Frontal cortex (tissue), 4 donors: ENCODE data around the gene PSMA5. TPM values are rescaled to one million over a fixed set of nuclear protein-coding genes. Genes with fewer than 3 reads are reported as not detected.
"Not testable (repeated sequence)": the region's sequence is repeated elsewhere in the genome, so short reads cannot be mapped to it uniquely, and the experiment has no call there.

Experiments used
- DNase-seq, 2 donors: peaks; one replicate each; pipeline ENCODE4 v3.0.0; 2012; ENCODE audit warnings: low spot score in 2 of 2
- FAIRE-seq: peaks from 2 replicates; lab custom pipeline; 2012; peaks lifted over from hg19 to GRCh38; lab: Jason Lieb, UNC
- total RNA-seq: library from RNA; depleted of rRNA; stranded (reverse); fragments of >200 nt; gene quantifications from one replicate; pipeline ENCODE4 v1.2.3, GENCODE V29; 2014
- donor health status: control.
- donor health status: control.
- donor health status: control.

Gene PSMA5
- total RNA-seq, 1 donor from 2014 or later: 35.1 TPM

GRCh38 chr1:109394591-109395281 is 31.5 kb downstream of the PSMA5 start:
- DNase-seq: no peak
- no peak for FAIRE-seq

DNA sequence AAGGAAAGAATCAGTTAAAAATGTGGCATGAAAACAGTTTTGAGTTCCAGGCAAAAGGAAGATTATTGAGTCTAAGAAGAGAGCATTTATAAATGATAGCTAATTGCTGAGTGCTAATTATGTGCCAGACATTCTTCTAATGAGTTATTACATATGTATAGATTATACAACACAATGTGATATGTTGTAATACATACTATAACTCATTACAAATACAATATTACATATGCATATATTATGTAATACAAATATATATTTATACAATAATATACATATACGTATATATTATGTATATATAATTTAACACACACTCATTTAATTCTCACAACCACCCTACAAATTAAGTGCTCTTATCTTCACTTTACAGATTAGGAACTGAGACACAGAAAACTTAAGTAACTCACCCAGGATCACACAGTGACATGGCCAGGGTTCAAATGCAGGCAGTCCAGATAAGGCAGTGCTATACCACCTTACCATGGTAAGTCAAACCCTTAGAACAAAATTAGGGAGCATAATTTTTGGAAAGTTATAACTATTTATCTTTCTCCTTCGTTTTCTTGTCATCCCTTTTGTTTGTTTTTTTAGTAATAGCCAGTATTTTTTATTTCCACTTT is 32.5 kb downstream of the PSMA5 start:
- no peak for DNase-seq
- FAIRE-seq: no peak

DNA sequence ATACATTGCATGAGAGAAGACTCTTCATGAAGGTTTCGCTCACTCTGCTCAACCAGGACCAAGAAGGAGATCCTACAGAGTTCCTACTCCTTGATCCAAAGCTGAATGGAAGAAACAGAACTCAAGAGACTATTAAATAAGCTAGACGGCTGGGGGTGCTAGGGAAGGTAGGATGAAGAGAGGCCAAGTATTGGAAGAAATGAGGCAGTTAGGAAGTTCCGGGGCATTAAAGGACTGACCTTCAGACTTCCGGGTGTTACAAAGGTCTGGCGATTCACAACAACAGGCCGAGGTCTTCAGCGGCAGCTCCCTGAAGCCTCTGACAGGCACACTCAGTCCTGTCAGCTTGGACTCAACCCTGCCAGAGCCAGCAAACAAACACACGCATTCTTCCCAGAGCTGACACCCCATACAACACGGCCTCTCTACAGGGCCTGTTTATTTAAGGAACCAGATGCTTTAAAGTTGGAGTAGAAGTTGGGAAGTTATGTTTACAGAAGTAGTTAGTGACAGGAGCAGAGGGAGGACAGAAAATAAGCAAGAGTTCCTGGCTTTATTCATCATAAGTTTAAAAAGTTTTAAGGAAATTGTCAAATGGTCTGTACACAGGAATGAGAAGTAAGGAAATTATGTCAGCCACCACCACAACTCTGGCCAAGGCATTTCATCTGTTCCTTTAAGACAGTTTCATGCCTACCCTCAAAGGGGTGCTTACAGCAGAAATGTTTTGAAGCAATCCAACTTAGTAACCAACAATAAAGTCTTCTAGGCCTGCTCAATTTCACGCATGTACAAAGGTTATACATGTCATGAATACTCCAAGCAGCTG is 33.2 kb downstream of the PSMA5 start:
- DNase-seq (peak; percentile 48 to 53), FAIRE-seq (no peak)

DNA sequence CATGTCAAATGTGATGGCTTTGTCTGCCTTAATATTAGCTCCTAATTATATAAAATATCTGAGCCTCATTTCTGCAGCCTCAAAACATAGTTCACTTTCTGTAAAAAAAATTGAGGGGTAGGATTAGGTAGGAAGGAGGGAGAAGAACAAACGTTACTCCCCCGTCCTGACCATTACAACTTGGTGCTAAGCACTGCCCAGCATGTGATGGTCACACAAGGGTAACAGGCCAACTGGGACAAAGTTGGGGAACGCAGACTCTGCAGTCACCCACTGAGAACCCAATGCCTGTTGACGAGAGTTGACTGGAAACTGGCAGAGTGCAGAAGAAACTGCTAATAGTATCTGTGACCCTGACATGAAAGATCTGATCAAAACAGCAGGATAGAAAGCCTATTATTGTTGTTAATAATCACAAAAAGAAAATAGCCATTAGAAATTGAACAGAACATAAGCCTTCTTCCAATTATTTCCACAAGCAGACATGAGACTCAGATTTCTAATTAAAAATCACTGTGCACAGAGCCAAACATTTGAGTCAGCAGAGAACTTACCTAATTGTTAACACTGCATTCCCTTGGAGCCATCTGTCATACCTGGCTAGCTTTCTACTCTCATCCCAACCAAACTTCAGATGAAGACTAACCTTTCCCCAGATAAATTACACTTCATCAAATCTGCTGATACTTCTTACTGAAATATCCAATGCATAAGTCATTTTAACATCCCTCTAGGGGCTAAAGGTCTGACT is 34.0 kb downstream of the PSMA5 start:
- no peak for FAIRE-seq
- DNase-seq: no peak

- no peak for FAIRE-seq
- no peak for DNase-seq
These were observed 34.6 kb downstream of the PSMA5 start for GRCh38 chr1:109391626-109392025.

- DNase-seq (no peak), FAIRE-seq (no peak)
These were observed 35.1 kb downstream of the PSMA5 start for GRCh38 chr1:109391157-109391556.

GRCh38 chr1:109389638-109390341 is 36.5 kb downstream of the PSMA5 start:
- DNase-seq (no peak), FAIRE-seq (no peak)

- no peak for FAIRE-seq
- no peak for DNase-seq
These were observed 37.2 kb downstream of the PSMA5 start for GRCh38 chr1:109388884-109389637.

GRCh38 chr1:109388208-109388711 is 38.0 kb downstream of the PSMA5 start:
- FAIRE-seq (no peak), DNase-seq (no peak)

- FAIRE-seq (no peak), DNase-seq (no peak)
These were observed 40.1 kb downstream of the PSMA5 start for GRCh38 chr1:109386054-109386717.

DNA sequence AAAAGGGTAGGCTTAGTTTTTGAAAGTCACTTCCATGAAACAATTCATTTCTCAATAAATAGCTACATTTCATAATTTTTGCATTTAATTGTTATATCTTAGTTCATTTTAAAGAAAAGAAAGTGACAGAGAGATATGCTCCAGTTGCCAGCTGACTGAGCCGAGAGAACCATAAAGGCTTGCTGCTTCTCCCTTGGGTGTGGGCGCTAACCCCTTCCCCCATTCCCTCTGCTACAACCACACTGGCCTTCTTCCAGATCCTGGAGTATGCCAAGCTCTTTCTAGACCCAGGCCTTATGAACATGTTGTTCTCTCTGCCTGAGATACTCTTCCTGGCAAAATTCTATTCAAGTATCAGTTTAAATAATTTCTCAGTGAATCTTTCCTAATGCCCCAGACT is 40.8 kb downstream of the PSMA5 start:
- no peak for DNase-seq
- no peak for FAIRE-seq

- DNase-seq (peak in 1 of 2 donors; percentile 29), FAIRE-seq (no peak)
These were observed 42.4 kb downstream of the PSMA5 start for GRCh38 chr1:109383854-109384253.

- FAIRE-seq: no peak
These were observed 43.0 kb downstream of the PSMA5 start for GRCh38 chr1:109383087-109383779.

GRCh38 chr1:109381573-109381972 is 44.7 kb downstream of the PSMA5 start:
- FAIRE-seq (no peak), DNase-seq (no peak)

More at GRCh38 chr1:109383087-109383779, 43.0 kb downstream of the PSMA5 start:
- no peak for DNase-seq

DNA sequence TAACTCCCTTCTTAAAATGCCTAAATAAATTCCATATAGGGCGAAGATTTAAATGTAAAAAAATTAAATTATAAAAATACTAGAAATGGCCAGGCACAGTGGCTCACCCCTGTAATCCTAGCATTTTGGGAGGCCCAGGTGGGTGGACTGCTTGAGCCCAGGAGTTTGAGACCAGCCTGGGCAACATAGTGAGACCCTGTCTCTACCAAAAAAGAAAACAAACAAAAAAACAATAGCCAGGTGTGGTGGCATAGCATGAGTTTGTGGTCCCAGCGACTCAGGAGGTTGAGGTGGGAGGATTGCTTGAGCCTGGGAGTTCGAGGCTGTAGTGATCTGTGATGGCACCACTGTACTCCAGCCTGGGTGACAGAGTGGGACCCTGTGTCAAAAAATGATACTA is 46.3 kb downstream of the PSMA5 start:
- DNase-seq: no peak
- no peak for FAIRE-seq

GRCh38 chr1:109379422-109379821 is 46.8 kb downstream of the PSMA5 start:
- no peak for DNase-seq
- FAIRE-seq: no peak

GRCh38 chr1:109377698-109378097 is 48.5 kb downstream of the PSMA5 start:
- FAIRE-seq (no peak), DNase-seq (no peak)

DNA sequence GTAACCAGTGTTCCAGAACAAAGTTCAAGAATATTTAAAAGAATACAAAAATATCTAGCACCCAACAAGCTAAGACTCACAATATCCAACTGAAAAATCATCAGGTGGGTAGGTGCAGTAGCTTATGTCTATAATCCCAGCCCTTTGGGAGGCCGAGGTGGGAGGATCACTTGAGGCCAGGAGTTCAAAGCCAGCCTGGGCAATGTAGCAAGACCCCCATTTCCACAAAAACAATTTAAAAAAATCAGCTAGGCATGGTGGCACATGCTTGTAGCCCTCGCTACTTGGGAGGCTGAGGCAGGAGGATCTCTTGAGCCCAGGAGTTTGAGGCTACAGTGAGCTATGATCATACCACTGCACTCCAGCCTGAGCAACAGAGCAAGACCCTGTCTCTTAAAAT is 52.6 kb downstream of the PSMA5 start:
- not testable (repeated sequence) for FAIRE-seq, DNase-seq
